HPDE6-E6E7 (cell line): ENCODE measurements around the gene DRICH1.
"Not testable (repeated sequence)": the region's sequence is repeated elsewhere in the genome, so short reads cannot be mapped to it uniquely, and the experiment has no call there.

Source experiments
- DNase-seq: peaks from one replicate; pipeline ENCODE4 v3.0.0; 2011; ENCODE audit warnings: missing footprints; ENCODE audit errors: extremely low spot score

Gene DRICH1

GRCh38 chr22:23649071-23649501 is 17.0 kb upstream of the DRICH1 start:
- DNase-seq = no peak

DNA sequence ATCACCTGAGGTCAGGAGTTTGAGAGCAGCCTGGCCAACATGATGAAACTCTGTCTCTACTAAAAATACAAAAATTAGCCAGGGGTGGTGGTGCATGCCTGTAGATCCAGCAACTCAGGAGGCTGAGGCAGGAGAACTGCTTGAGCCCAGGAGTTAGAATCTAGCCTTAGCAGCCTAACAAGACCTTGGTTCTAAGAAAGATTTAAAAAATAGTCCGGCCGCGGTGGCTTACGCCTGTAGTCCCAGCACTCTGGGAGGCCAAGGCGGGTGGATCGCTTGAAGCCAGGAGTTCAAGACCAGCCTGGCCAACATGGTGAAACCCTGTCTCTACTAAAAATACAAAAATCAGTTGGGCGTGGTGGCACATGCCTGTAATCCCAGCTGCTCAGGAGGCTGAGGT is 14.4 kb upstream of the DRICH1 start:
- not testable (repeated sequence) for DNase-seq

DNA sequence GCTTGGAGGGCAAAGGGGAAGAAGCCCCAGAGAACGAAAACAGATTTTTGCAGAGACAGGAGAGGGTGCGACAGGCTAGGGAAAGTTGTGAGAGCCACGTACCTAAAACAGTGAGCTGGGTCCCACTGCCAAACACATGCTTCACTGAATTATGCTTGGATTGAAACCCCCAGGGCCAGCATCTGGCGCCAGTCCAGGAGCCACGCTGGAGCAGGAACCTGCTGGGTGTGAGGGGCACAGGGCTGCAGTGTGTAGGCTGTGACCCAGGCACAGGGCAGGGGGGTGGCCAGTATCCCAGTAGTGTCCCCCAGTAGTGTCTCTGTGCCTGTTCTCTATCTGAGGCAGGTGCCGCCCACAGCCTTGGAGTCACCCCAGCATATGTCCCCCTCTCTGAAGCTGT is 8.1 kb upstream of the DRICH1 start:
- not testable (repeated sequence) for DNase-seq

- DNase-seq = no peak
Measured at GRCh38 chr22:23639661-23640060, 7.5 kb upstream of the DRICH1 start.

- no peak for DNase-seq
Measured at GRCh38 chr22:23638611-23639010, 6.5 kb upstream of the DRICH1 start.

GRCh38 chr22:23635291-23635690 is 3.2 kb upstream of the DRICH1 start:
- not testable (repeated sequence) for DNase-seq

DNA sequence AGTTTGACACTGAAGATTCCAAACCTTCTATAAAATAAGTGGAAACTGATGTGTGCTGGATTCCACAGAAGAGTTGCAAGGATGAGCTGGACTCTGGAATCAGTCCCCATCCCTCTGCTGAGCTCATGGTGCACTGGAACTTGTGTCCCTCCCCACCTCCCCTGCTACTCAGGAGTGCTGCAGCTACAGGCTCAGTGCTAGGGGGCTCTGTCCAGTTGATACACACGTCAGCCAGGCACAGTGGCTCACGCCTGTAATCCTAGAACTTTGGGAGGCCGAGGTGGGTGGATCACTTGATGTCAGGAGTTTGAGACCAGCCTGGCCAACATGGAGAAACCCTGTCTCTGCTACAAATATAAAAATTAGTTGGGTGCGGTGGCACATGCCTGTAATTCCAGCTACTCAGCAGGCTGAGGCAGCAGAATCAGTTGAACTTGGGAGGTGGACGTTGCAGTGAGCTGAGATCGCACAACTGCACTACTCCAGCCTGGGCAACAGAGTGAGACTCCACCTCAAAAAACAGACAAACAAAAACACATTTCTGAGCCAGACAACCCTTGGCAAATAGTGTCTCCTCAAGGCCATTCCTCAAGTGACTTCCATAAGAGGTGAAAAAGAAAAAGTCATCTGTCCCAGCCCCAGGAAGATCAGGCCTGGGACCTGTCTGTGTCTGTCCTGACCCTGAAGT is 3.9 kb downstream of the DRICH1 start:
- DNase-seq = not testable (repeated sequence)

DNA sequence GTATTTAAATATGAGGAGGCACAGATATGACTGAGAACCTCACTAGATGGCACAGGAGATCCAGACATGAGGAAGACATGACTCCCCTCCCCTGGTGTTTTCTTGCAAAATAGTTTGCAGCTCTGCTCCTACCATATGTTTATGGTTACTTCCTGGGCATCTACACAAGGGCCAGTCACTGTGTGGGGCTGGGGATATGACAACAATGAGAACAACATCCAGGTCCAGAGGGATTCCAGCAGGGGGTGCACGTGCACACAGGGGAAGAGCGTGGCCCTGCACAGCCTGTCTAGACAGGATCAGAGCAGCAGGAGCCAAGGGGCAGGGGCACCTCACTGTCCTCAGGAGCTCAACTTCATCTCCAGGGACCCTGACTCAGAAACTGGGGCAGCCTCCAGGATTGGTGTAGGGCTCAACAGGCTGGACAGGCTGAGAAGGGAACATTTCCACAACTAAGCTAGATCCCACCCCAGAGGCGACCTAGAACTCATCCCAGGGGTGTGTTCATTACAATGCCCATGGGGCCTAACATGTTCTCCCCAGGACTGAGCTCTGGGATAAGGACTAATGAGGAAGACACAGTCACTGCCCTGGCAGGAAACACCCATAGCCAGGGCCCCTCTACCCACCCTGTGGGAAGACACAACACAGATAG is 4.6 kb downstream of the DRICH1 start:
- not testable (repeated sequence) for DNase-seq

DNA sequence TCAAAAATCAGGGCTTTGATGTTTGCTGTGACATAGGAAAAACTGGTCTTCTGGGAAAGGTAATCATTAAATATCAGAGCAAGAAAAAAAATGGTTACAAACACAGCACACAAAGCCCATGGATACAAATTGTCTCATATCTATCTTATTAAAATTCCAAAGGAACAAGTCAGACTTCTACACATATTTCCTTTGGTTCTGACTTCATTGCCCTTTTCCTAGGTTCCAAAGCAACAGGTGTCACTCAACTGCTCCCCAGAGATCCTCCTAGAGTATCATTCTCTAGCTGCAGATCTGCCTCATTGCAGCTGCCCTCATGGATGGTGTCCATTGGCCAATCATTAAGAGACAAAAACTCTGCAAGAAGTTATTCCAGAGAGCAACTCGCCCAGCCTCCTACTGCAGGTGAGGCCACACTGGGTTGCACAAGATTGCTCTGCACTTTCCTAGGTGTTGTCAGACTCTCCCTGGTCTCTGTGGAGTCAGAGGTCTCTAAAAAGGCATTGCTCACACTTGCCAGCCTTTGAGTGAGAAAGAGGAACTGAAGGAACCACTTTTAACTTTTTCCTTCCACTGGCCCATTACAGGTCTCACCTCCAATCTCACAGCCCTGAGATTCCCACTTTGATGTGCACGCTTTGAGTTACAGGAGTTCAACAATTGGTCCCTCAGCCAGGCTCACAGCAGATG is 5.7 kb downstream of the DRICH1 start:
- no peak for DNase-seq

DNA sequence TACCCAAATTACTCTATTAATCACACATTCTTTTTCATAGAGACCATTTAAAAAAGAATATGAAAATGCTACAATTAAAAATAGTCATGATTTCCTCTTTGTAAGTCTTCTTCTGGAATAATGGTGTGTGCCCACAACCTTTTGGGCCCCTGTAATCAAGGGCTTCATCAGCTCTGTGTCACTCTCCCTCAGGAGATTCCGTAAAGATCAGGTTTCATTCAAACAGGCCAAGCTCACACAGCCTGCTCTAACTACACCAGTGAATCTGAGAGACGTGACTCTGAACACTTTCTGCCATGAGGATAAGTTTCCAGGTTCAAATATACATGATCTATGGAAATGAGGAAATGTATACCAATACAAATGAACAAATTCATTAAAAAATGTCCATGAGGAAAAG is 9.5 kb downstream of the DRICH1 start:
- DNase-seq = no peak

- not testable (repeated sequence) for DNase-seq
Measured at GRCh38 chr22:23621916-23622315, 10.2 kb downstream of the DRICH1 start.

DNA sequence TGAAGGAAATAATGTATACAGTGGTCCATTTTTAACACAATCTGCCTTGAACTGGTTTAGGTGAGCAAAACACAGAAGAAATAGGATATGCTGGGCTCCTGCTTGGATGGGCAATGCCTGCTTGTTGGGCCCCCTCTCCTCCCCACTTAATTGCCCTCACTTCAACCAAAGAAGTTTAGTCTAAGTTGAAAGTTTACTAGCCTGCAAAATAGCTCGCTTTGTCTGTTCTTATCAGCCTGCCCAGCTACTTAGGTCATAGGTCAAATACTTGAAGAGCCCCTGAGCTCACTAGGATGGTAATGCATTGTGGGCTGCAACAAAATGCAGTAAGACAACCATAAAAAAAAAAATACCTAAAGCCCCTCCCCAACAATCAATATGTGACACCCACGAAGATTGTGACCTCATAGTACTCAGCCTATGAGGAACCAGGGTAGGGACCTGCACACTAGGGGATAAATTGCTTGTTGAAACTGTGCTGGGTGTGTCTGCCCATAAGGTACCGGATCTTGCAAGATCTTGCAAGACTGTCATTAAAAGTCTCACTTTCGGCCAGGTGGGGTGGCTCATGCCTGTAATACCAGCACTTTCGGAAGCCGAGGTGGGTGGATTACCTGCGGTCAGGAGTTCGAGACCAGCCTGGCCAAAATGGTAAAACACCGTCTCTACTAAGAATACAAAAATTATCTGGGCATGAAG is 10.9 kb downstream of the DRICH1 start:
- DNase-seq = no peak

GRCh38 chr22:23613193-23613972 is 18.7 kb downstream of the DRICH1 start:
- DNase-seq = no peak

- no peak for DNase-seq
Measured at GRCh38 chr22:23609983-23610781, 21.9 kb downstream of the DRICH1 start.

GRCh38 chr22:23608583-23608982 is 23.5 kb downstream of the DRICH1 start:
- no peak for DNase-seq

- no peak for DNase-seq
Measured at GRCh38 chr22:23606204-23607131, 25.7 kb downstream of the DRICH1 start.

- DNase-seq = no peak
Measured at GRCh38 chr22:23604939-23605712, 27.0 kb downstream of the DRICH1 start.

DNA sequence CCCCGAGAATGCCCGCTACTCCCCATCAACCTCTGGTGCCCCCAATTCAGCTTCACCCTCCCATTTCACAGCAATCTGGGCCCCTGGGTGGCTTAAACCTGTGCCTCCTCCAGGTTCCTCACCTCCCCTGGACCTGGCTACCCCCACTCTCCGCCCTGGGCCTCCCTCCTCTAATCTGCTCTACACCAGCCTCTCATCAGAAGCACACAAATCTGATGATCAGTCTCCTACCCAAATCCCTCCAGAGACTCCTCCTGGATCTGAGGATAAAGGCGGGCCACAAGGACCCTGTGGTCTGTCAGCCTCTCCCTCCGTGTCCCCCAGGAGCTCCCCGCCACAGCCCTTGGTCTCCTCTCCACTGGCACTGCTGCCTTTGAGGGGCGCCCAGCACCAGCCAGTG is 28.9 kb downstream of the DRICH1 start:
- DNase-seq = no peak
